Stimulated activated CD8-positive, alpha-beta memory T cell treated with anti-CD3 and anti-CD28 coated beads, Interleukin-7, amount 100 ng/mL, for 1 hour (primary cell): ENCODE results near the gene SF3A1.

ENCODE experiments used
- DNase-seq, 2 donors: peaks; one replicate each; pipeline ENCODE4 v3.0.0-alpha.2; 2020; ENCODE audit warnings: low read depth in 2 of 2

SF3A1 gene

GRCh38 chr22:30287648-30288418, 68.9 kb downstream of the SF3A1 start:
- DNase-seq, result peak; percentile 76 to 87

GRCh38 chr22:30286813-30287647, 69.7 kb downstream of the SF3A1 start:
- peak; percentile 65 to 78 for DNase-seq

DNA sequence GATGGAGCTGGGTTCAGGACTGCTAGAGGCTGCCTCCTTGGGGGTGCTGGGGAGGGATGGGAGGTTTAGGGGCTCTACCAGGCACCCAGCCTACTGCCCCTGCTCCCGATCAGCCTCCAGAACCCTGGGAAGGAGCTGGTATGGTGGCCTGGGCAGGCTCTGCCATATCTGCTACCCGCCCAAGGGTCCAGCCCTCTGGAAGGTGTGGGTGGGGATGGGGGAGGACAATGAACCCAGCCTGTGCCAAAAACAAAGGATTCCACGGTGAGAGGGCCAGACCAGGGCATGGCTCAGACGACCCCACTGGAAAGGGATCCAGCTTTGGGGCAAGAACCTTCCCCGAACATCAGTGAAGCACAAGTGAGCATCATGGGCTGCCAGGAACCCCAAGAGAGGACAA, 70.4 kb downstream of the SF3A1 start:
- DNase-seq, result no peak

DNA sequence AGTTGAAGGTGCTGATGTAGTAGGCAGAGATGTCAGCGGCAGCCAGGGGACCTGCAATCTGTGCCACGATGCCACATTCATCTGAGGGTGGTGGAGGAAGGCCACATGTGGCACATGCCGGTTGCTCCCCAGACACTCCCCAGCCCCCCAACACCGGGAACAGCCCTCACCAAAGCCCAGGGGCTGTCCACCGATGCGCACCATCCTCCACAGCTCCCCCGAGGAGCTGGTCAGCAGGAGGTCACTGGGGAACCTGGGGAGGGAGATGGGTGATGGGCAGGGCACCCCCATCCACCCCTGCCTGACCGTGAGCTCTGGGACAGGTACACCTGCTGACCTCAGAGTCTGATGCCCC, 70.9 kb downstream of the SF3A1 start:
- DNase-seq, result no peak

- DNase-seq, result no peak
Observed at GRCh38 chr22:30285176-30285845, 71.4 kb downstream of the SF3A1 start.

- DNase-seq, result no peak
Observed at GRCh38 chr22:30284666-30285065, 72.0 kb downstream of the SF3A1 start.

DNA sequence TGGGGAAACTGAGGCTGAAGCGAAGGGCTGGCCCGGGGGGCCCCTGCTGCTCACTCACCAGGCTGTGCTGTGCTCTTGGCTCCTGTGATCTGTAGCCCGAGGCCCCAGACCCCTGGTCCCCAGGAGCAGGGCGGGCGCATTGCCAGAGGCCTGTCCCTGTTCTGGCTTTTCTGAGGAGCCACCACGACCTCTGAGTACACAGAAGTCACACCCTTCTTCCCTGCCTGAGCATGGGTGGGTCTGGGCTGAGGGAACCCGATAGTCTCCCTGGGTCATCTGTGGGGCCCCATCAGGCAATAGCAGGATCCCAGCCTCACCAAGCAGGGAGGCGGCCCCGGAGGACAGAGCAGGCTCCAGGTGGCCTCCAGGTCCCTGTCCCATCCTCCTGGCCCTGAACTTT, 72.5 kb downstream of the SF3A1 start:
- DNase-seq, result no peak

DNA sequence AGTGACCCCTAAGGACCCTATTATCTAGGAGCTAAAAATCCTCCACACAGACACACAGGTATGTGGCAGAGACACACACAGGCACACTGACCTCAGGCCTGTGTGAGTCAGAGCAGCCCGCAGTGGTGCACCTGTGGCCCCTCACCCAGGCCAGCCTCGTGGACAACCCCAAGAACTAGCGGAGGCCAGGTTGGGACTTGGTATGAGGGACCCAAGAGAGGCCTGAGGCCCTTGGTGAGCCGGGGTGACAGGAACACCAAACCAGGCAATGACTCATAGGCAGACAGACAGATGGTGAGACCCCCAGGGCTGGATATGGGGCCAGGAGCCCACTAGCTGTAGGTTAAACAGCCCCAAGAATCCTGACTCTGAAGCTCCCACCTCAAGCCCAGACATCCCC, 73.4 kb downstream of the SF3A1 start:
- DNase-seq, result no peak

GRCh38 chr22:30282616-30283046, 74.1 kb downstream of the SF3A1 start:
- no peak for DNase-seq
